Memory B cell (primary cell): ENCODE data around the gene GABRE.

Experiments
- ATAC-seq: fragments of 150-1000 bp; cut with Tn5 transposase; 2 replicates; pipeline ENCODE4 v1.10.0; 2021; ENCODE audit warnings: low read depth, mild to moderate bottlenecking, moderate library complexity
- DNase-seq, 2 donors: peaks; one replicate each; pipeline ENCODE4 v3.0.0; 2022; ENCODE audit warnings: low spot score in 2 of 2
- H3K27ac Mint-ChIP-seq: one replicate; pipeline ENCODE4 v1.8.0; 2022; ENCODE audit warnings: mild to moderate bottlenecking, moderate library complexity, mixed read lengths
- H3K27me3 Mint-ChIP-seq: one replicate; pipeline ENCODE4 v1.8.0; 2022; ENCODE audit warnings: mixed read lengths
- H3K36me3 Mint-ChIP-seq: one replicate; pipeline ENCODE4 v1.8.0; 2022; ENCODE audit warnings: mild to moderate bottlenecking, mixed read lengths
- H3K4me1 Mint-ChIP-seq: one replicate; pipeline ENCODE4 v1.8.0; 2022; ENCODE audit warnings: mixed read lengths
- H3K4me3 Mint-ChIP-seq: one replicate; pipeline ENCODE4 v1.8.0; 2022; ENCODE audit warnings: mild to moderate bottlenecking, moderate library complexity, mixed read lengths
- H3K9me3 Mint-ChIP-seq: one replicate; pipeline ENCODE4 v1.8.0; 2022; ENCODE audit warnings: mixed read lengths

GABRE gene

GRCh38 chrX:151981129-151981528 is 6.7 kb upstream of the GABRE start:
- Mint-ChIP-seq H3K27ac (no peak overlapping the region), H3K9me3 (peaks cover 2% of the 10 kb centered on the region), H3K27me3 (no peaks in the 10 kb centered on the region), H3K4me1 (no peaks in the 10 kb centered on the region), H3K36me3 (no peaks in the 10 kb centered on the region), H3K4me3 (no peak overlapping the region)
- ATAC-seq (no peak), DNase-seq (no peak)

- ATAC-seq (no peak), DNase-seq (no peak)
- peaks cover 2% of the 10 kb centered on the region for H3K9me3 Mint-ChIP-seq
- no peaks in the 10 kb centered on the region for H3K36me3 Mint-ChIP-seq
- H3K27ac Mint-ChIP-seq = no peak overlapping the region
- H3K4me3 Mint-ChIP-seq = no peak overlapping the region
- peaks cover 2% of the 10 kb centered on the region for H3K27me3 Mint-ChIP-seq
- H3K4me1 Mint-ChIP-seq = no peaks in the 10 kb centered on the region
Observed at GRCh38 chrX:151977923-151978322, 3.4 kb upstream of the GABRE start.

- H3K4me3 Mint-ChIP-seq = no peak overlapping the region
- H3K4me1 Mint-ChIP-seq = no peaks in the 10 kb centered on the region
- no peak for ATAC-seq
- DNase-seq = no peak
- peaks cover 2% of the 10 kb centered on the region for H3K27me3 Mint-ChIP-seq
- H3K9me3 Mint-ChIP-seq = peaks cover 2% of the 10 kb centered on the region
- no peaks in the 10 kb centered on the region for H3K36me3 Mint-ChIP-seq
- H3K27ac Mint-ChIP-seq = no peak overlapping the region
Observed at GRCh38 chrX:151977009-151977408, 2.5 kb upstream of the GABRE start.

GRCh38 chrX:151975736-151976275 is 1.3 kb upstream of the GABRE start:
- Mint-ChIP-seq H3K36me3 (no peaks in the 10 kb centered on the region), H3K27me3 (peaks cover 2% of the 10 kb centered on the region), H3K27ac (no peak overlapping the region), H3K4me1 (no peaks in the 10 kb centered on the region), H3K4me3 (no peak overlapping the region), H3K9me3 (peaks cover 2% of the 10 kb centered on the region)
- ATAC-seq = no peak
- no peak for DNase-seq

GRCh38 chrX:151975228-151975593 is 735 bp upstream of the GABRE start:
- peaks cover 2% of the 10 kb centered on the region for H3K9me3 Mint-ChIP-seq
- no peak for DNase-seq
- H3K27ac Mint-ChIP-seq = no peak overlapping the region
- H3K4me1 Mint-ChIP-seq = no peaks in the 10 kb centered on the region
- no peak overlapping the region for H3K4me3 Mint-ChIP-seq
- H3K36me3 Mint-ChIP-seq = no peaks in the 10 kb centered on the region
- H3K27me3 Mint-ChIP-seq = peaks cover 2% of the 10 kb centered on the region
- no peak for ATAC-seq

- Mint-ChIP-seq H3K27me3 (peaks cover 3% of the 10 kb centered on the region), H3K27ac (no peak overlapping the region), H3K4me3 (no peak overlapping the region), H3K9me3 (peaks cover 2% of the 10 kb centered on the region), H3K4me1 (no peaks in the 10 kb centered on the region), H3K36me3 (no peaks in the 10 kb centered on the region)
- ATAC-seq = no peak
- no peak for DNase-seq
Observed at GRCh38 chrX:151973851-151974335, 583 bp downstream of the GABRE start.

- no peak overlapping the region for H3K27ac Mint-ChIP-seq
- peaks cover 2% of the 10 kb centered on the region for H3K9me3 Mint-ChIP-seq
- no peaks in the 10 kb centered on the region for H3K36me3 Mint-ChIP-seq
- ATAC-seq (no peak), DNase-seq (no peak)
- no peak overlapping the region for H3K4me3 Mint-ChIP-seq
- H3K4me1 Mint-ChIP-seq = no peaks in the 10 kb centered on the region
- H3K27me3 Mint-ChIP-seq = peaks cover 4% of the 10 kb centered on the region
Observed at GRCh38 chrX:151973060-151973661, 1.3 kb downstream of the GABRE start.

- ATAC-seq = no peak
- Mint-ChIP-seq H3K4me1 (no peaks in the 10 kb centered on the region), H3K9me3 (no peaks in the 10 kb centered on the region), H3K27me3 (peaks cover 4% of the 10 kb centered on the region), H3K36me3 (no peaks in the 10 kb centered on the region), H3K27ac (no peak overlapping the region), H3K4me3 (no peak overlapping the region)
- DNase-seq = no peak
Observed at GRCh38 chrX:151970661-151971060, 3.8 kb downstream of the GABRE start.

- DNase-seq (no peak), ATAC-seq (no peak)
- H3K27me3 Mint-ChIP-seq = peaks cover 4% of the 10 kb centered on the region
- H3K4me1 Mint-ChIP-seq = no peaks in the 10 kb centered on the region
- no peaks in the 10 kb centered on the region for H3K36me3 Mint-ChIP-seq
- H3K4me3 Mint-ChIP-seq = no peak overlapping the region
- no peaks in the 10 kb centered on the region for H3K9me3 Mint-ChIP-seq
- H3K27ac Mint-ChIP-seq = no peak overlapping the region
Observed at GRCh38 chrX:151970027-151970426, 4.4 kb downstream of the GABRE start.

- ATAC-seq (no peak), DNase-seq (no peak)
- H3K4me3 Mint-ChIP-seq = no peak overlapping the region
Observed at GRCh38 chrX:151966236-151966635, 8.2 kb downstream of the GABRE start.

GRCh38 chrX:151962034-151962433 is 12.4 kb downstream of the GABRE start:
- H3K27me3 Mint-ChIP-seq = no peaks in the 10 kb centered on the region
- DNase-seq = no peak
- no peak for ATAC-seq
- no peak overlapping the region for H3K27ac Mint-ChIP-seq
- peaks cover 4% of the 10 kb centered on the region for H3K9me3 Mint-ChIP-seq
- no peaks in the 10 kb centered on the region for H3K4me1 Mint-ChIP-seq
- no peaks in the 10 kb centered on the region for H3K36me3 Mint-ChIP-seq
- H3K4me3 Mint-ChIP-seq = no peak overlapping the region

More at GRCh38 chrX:151966236-151966635, 8.2 kb downstream of the GABRE start:
- peaks cover 2% of the 10 kb centered on the region for H3K27me3 Mint-ChIP-seq
- no peaks in the 10 kb centered on the region for H3K36me3 Mint-ChIP-seq
- H3K4me1 Mint-ChIP-seq = no peaks in the 10 kb centered on the region
- no peaks in the 10 kb centered on the region for H3K9me3 Mint-ChIP-seq
- no peak overlapping the region for H3K27ac Mint-ChIP-seq

- no peak for DNase-seq
- no peaks in the 10 kb centered on the region for H3K27me3 Mint-ChIP-seq
- H3K4me3 Mint-ChIP-seq = no peak overlapping the region
- H3K9me3 Mint-ChIP-seq = peaks cover 4% of the 10 kb centered on the region
- no peaks in the 10 kb centered on the region for H3K36me3 Mint-ChIP-seq
- H3K27ac Mint-ChIP-seq = no peak overlapping the region
- no peak for ATAC-seq
- no peaks in the 10 kb centered on the region for H3K4me1 Mint-ChIP-seq
Observed at GRCh38 chrX:151958101-151958500, 16.4 kb downstream of the GABRE start.

- DNase-seq = no peak
- Mint-ChIP-seq H3K27ac (no peak overlapping the region), H3K4me3 (no peak overlapping the region), H3K9me3 (no peaks in the 10 kb centered on the region), H3K27me3 (no peaks in the 10 kb centered on the region), H3K36me3 (no peaks in the 10 kb centered on the region), H3K4me1 (no peaks in the 10 kb centered on the region)
- no peak for ATAC-seq
Observed at GRCh38 chrX:151954730-151955129, 19.7 kb downstream of the GABRE start.

- Mint-ChIP-seq H3K27me3 (no peaks in the 10 kb centered on the region), H3K4me1 (no peaks in the 10 kb centered on the region), H3K27ac (no peak overlapping the region), H3K36me3 (no peaks in the 10 kb centered on the region), H3K4me3 (no peak overlapping the region), H3K9me3 (no peaks in the 10 kb centered on the region)
- DNase-seq (no peak), ATAC-seq (no peak)
Observed at GRCh38 chrX:151938172-151938571, 36.3 kb downstream of the GABRE start.

- ATAC-seq (no peak), DNase-seq (no peak)
- Mint-ChIP-seq H3K27me3 (no peaks in the 10 kb centered on the region), H3K4me1 (no peaks in the 10 kb centered on the region), H3K36me3 (no peaks in the 10 kb centered on the region), H3K9me3 (no peaks in the 10 kb centered on the region), H3K27ac (no peak overlapping the region), H3K4me3 (no peak overlapping the region)
Observed at GRCh38 chrX:151935358-151935757, 39.1 kb downstream of the GABRE start.
